ENCODE data around the gene RTN4RL1.
"Not testable (repeated sequence)": the region's sequence is repeated elsewhere in the genome, so short reads cannot be mapped to it uniquely, and the experiment has no call there.

The RTN4RL1 gene

DNA sequence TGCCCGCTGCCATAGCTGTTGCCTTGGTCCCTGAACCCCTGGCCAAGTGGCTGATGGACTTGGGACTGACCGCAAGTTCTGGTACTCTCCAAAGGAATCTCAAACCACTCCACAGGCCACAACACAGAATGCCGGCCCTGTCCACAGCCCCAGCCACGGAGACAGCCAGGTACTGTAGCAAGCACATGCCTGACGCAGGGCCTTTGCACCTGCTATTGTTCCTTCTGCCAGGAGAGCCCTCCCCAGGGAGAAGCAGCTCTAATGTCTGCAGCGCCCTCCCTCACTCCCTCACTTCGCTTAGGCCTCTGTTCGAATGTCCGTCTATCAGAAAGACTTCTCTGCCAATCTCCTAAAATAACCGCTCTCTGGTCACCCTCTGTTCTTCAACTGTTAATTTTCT is 15.4 kb downstream of the RTN4RL1 start:
- in situ Hi-C loops (cut with MboI; ENCODE audit: low sequenced_read_pairs), result no loop called here

GRCh38 chr17:2008332-2009126 is 16.6 kb downstream of the RTN4RL1 start:
- in situ Hi-C loops (cut with MboI; ENCODE audit: low sequenced_read_pairs), result no loop called here

- in situ Hi-C loops (cut with MboI; ENCODE audit: low sequenced_read_pairs), result no loop called here
These were observed 20.6 kb downstream of the RTN4RL1 start for GRCh38 chr17:2004435-2004952.

DNA sequence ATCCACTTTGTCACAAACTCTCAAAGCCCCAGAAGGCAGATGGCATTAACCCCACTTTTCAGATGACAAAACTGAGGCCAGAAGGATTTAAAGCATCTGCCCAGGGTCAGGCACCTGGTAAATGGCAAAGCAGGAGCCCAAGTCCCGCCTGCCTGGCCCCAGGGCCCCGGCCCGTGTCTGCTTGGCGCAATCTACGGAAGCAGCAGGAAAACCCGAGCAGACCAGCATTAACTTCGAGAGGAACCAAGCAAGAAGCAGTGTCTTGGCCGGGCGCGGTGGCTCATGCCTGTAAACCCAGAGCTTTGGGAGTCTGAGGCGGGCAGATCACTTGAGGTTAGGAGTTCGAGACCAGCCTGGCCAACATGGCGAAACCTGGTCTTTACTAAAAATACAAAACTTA is 21.6 kb downstream of the RTN4RL1 start:
- in situ Hi-C loops (cut with MboI; ENCODE audit: low sequenced_read_pairs), result no loop called here

DNA sequence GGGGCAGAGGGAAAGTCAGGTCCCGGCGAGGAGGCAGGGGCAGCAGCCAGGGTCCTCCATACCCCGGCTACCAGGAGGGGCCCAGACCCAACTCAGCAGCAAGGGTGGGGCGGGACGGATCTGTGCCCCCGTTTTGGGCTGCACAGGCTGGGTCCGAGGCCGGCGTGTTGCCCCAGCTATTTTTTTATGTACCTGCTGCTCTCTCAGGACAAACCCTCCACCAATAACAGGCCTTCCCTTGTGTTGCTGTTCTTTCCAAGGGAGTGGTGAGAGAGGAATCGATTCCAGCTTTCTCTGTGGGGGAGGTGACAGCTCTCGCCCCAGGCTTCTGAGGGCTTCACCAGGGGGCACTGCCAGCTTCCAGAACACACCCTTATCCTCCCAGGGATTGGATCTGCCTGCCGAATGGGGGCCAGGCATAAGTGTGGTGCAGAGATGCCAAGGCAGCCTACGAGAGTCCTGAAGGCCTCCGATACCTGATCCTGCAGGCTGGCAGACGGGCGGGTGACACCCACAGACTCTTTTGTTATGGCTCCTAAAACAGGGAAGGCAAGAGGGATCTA is 22.3 kb downstream of the RTN4RL1 start:
- in situ Hi-C loops (cut with MboI; ENCODE audit: low sequenced_read_pairs), result no loop called here

DNA sequence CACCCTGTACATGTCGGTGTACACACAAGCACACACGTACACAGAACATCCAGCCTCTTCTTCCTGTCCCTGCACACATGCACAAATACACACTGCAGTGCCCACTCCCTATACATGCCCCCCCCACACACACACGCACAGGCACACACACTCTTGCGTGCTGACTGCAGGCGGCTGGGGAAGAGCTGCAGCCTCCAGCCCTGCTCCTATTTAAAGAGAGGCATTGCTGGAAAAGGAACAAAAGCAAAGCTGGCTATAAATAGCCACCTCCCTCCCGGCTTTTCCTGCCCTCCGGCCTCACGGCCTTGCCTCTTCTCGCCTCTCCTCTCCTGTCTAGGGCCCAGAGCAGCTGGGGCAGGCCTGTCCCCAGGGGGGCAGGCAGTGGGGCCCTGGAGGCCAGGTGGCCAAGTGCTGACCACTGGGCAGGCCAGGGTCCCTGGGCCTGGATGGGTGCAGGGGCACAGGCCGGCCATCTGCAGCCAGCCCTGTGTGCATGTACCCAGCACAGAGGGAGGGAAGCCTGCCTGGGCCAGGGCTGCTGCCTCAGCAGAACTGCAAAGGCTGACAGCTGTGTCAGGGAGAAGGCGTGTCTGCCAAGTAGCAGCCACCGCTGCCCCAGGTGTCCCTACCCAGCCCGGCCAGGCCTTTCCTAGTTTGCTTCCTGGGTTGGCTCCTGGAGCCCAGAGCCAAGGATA is 25.4 kb downstream of the RTN4RL1 start:
- in situ Hi-C loops (cut with MboI; ENCODE audit: low sequenced_read_pairs), result no loop called here

DNA sequence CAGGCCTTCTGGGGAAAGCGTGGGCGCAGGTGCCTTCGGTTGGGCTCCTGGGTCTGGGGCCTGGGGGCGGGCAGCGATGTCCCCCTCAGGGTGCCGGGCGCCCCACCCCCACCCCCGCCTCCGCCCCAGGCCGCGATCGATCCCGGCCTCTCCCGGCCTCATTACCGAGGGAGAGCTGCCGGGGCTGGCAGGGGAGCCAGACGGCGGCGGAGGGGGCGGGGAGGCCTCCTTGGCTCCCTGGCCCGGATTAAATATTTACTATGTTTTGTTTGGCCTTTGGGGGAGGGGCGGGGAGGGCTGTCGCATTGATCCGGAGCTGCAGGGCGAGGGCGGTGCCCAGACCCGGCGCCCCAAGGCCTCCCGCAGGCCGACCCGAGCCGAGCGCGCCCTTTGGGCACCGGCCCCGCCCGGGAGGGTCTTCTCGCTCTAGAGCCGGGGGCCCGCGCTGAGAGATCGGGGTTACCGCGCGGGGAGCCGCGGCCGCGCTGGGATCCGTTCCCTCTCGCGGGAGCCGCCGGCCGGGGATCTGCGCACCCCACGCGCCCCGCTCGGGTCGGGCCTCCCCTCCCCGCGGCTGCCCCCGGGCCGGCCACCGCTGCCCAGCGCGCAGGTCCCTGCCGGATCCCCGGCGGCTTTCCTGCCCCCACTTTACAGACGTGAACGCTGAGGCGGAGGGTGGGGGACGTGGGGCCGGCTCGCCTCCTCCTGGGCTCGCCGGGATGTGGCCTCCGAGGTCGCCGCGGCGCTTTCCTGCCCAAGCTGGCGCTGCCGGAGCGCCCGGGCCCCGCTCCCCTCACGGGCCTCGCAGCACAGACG is 27.0 kb downstream of the RTN4RL1 start:
- in situ Hi-C loops (cut with MboI; ENCODE audit: low sequenced_read_pairs), result no loop called here

DNA sequence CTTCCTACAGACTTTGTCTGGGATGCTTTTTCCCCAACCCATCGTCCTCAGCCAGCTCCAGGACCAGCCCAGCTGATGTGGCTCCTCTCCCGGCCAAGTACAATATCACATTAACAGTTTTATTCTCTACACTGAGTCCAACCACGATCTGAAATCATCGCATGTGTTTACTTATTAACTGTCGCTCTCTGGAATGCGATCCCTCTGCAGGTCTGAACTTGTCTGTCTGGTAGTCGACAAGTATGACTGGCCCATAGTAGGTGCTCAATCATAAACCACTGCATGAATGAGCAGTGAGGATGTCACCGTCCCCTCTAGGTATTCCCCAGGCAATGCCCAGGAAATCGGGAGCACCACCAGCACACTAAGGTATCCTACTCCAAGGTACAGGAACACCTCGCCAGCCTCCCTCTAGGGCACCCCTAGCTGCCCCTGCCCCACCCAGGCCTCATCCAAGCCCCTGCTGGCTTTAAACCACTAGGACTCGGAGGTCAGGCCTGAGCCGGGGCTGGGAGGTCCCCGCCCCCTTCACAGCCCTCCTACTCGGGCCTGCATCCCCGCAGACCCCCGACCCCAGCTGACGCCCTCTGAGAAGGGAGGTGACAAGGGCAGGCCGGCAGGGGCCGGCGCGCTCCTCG is 27.7 kb downstream of the RTN4RL1 start:
- in situ Hi-C loops (cut with MboI; ENCODE audit: low sequenced_read_pairs), result no loop called here

DNA sequence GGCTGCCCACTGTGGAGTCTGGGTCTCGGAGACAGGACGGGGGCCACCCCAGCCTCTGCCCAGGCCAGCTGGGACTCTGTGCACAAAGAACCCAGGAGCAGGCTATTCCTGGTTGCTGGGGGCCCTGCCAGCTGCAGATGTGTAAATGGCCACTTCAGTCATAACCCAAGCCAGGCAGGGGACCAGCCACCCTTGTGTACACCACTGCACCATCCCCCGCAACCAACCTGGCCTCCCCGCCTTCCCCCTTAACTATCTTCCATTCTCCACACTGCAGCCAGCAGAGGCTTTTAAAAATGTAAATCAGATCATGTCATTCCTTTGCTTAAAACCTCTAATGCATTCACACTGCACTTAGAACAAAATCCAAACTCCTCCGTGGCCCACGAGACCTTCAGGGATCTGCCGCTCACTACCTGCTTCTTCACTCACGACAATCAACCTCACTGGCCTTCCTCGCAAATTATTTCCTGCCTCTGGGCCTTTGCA is 28.3 kb downstream of the RTN4RL1 start:
- in situ Hi-C loops (cut with MboI; ENCODE audit: low sequenced_read_pairs), result no loop called here

DNA sequence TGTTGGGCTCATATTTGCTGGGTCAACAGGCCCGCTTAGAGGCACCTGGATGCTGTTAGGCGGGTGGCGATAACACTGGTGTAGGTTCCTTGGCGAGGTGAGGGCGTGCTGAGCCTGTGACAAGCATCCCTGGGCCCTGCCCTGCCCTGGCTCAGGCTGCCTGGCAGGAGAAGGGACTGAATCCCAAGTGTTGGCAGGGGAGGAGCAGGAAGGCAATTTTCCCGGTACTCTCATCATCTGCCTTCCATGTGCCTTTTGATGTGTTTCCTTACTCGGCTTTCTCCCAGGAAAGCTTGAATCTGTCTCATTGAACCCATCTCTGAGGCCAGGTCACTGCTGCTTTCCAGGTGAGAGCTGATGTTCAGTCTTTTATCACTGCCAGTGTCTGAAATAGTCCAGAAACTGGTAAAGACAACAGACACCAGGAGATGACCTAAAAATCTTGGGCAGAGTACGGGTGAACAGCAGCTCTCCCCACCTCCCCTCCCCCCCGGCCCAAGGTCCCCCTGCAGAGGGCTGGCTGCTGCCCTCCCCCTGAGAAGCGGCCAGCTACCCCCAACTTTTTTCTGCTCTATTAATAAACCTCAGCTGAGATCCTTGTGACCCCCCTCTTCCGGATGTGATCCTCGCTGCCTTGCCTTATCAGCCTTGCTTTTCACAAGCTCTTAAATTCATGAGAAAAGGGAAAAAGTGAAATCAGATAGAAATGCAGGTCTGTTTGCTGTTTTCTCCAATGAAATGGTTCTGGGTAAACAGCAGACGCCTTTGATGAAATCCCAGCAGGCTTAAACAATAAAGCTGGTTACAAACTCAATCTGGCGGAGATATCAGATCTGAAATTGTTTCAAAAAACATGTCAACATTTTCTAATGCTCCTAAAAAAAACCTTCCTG is 29.0 kb downstream of the RTN4RL1 start:
- in situ Hi-C loops (cut with MboI; ENCODE audit: low sequenced_read_pairs), result no loop called here

DNA sequence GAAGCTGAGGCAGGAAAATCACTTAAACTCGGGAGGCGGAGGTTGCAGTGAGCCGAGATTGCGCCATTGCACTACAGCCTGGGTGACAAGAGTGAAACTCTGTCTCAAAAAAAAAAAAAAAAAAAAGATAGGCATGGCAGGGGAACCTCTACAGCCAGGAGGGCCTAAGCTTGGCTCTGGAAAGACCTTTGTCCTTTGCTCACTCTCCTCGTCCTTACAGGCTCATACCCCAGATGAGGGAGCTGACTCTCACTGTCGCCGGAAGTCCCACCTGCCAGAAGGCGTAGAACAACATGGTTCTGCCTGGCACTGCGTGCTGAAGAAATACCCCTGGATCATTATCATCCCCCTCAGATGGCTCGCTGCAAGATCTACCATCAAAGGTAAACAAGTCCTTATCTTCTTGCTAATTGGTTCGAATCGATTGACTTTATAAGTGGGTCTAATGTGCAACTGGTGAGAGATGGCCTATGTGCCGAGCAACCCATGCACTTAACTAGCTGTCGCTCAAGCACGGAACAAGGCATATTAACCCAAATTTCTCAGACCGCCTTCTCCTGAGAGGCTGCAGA is 29.7 kb downstream of the RTN4RL1 start:
- in situ Hi-C loops (cut with MboI; ENCODE audit: low sequenced_read_pairs), result no loop called here

- in situ Hi-C loops (cut with MboI; ENCODE audit: low sequenced_read_pairs), result no loop called here
These were observed 30.4 kb downstream of the RTN4RL1 start for GRCh38 chr17:1994707-1995106.

DNA sequence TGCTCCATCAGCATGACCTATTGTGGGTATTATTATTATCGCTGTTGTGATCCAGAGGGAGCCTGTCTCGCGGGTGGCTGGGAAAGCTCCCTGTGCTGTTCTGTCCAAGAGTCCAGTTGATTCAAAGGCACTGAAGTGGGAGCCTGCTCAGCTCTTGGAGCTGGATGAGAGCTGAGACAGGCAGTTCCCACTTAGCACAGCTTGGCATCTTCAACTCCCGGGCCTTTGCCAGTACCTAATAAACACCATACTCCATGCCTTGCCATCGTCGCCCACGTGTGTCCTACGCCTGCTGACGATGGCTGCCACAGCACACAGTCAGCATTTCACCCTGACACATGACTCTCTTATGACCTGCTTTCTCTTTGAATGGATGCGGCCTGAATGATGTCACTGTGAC is 32.6 kb downstream of the RTN4RL1 start:
- in situ Hi-C loops (cut with MboI; ENCODE audit: low sequenced_read_pairs), result no loop called here

GRCh38 chr17:1989135-1989534 is 36.0 kb downstream of the RTN4RL1 start:
- in situ Hi-C loops (cut with MboI; ENCODE audit: low sequenced_read_pairs), result no loop called here

- in situ Hi-C loops (cut with MboI; ENCODE audit: low sequenced_read_pairs), result no loop called here
These were observed 38.2 kb downstream of the RTN4RL1 start for GRCh38 chr17:1986783-1987451.

DNA sequence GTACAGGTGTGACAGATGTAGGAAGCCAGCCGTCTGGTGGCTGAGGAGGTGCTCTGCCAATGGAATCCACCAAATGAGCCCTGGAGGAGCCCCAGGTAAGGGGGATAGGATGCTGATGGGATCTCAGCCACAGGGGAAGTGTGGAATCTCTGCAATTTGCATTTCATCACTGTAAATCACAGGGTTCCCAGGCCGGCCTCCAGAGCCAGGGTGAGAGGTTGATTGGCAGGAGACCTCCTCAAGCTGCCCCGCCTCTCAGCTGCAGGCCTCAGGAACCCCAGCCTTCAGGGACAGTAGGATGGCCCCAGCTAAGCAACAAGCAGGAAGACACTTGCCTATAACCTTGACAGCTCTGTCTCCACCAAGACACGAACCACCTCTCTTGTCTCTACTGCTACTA is 39.4 kb downstream of the RTN4RL1 start:
- in situ Hi-C loops (cut with MboI; ENCODE audit: low sequenced_read_pairs), result no loop called here

GRCh38 chr17:1985093-1985492 is 40.0 kb downstream of the RTN4RL1 start:
- in situ Hi-C loops (cut with MboI; ENCODE audit: low sequenced_read_pairs), result no loop called here

- in situ Hi-C loops (cut with MboI; ENCODE audit: low sequenced_read_pairs), result not testable (repeated sequence)
These were observed 42.3 kb downstream of the RTN4RL1 start for GRCh38 chr17:1982793-1983366.
